ENCODE results near the gene ZNG1B. TPM values are rescaled to one million over a fixed set of nuclear protein-coding genes. Genes with fewer than 3 reads are reported as not detected.
"Not testable (repeated sequence)": the region's sequence is repeated elsewhere in the genome, so short reads cannot be mapped to it uniquely, and the experiment has no call there.

The ZNG1B gene
- total RNA-seq, 1 experiment from 2014 or later, result 24.6 TPM

DNA sequence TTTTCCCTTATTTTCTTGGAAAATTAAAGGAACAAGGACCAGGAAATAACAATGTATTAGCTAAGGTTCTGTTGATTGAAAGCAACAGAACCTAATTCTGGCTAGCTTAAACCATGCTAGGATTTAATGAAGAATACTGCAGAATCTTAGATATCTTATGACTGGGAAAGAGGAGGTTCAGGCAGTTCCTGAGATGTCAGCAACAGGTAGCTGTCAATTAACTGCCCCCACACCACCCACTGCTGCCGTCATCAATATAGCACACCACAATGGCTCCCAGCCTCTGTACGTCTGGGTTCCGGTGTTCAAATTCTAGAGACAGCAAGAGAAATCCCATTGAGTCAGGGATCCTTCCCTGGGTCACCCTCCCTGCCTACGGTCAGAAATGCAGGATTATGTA, 95.5 kb downstream of the ZNG1B start:
- in situ Hi-C loops (cut with HindIII; ENCODE audit: low pct_unique_long_range_greater_than_20kb, low sequenced_read_pairs), result not testable (repeated sequence)

DNA sequence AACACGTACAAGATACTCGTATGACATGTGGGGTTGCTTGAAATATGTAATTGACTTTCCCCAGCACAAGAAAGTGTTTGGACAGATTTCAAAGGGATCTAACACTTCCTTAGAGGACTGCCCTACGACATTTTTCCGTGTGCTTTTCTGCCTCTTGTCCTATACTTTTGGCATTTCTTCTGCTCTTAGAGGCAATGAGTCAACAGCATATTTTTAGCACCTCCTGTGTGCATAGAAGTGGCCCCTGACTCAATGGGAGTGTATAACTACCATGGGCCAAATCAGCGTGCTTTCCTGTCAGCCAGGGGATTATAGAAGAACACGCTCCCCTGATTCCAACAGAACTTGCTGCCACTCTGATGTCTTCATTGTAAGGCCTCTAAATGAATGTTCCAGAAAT, 99.1 kb downstream of the ZNG1B start:
- in situ Hi-C loops (cut with HindIII; ENCODE audit: low pct_unique_long_range_greater_than_20kb, low sequenced_read_pairs); DNase-seq (ENCODE audit: low read depth, low spot score): not testable (repeated sequence)

More for the DNA sequence above, 95.5 kb downstream of the ZNG1B start:
- not testable (repeated sequence) for DNase-seq (ENCODE audit: low read depth, low spot score)

DNA sequence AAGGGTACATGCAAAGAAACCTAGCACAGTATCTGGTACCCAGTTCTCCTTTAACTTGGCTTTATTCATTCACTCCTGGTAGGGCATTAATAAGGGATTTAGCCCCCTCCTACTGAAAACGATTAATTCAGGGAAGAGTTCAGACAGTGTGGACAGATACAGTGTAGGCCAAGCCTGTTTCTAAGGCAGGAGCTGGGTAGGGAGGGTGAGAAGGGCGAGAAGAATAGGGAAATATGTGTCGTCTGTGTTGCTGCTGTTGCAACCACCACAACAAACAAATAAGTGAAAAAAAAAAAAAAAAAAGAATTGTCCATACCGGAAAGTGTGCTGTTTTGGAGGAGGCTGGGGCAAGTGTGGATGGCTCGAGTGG, 103.3 kb downstream of the ZNG1B start:
- DNase-seq (ENCODE audit: low read depth, low spot score); in situ Hi-C loops (cut with HindIII; ENCODE audit: low pct_unique_long_range_greater_than_20kb, low sequenced_read_pairs): not testable (repeated sequence)

DNA sequence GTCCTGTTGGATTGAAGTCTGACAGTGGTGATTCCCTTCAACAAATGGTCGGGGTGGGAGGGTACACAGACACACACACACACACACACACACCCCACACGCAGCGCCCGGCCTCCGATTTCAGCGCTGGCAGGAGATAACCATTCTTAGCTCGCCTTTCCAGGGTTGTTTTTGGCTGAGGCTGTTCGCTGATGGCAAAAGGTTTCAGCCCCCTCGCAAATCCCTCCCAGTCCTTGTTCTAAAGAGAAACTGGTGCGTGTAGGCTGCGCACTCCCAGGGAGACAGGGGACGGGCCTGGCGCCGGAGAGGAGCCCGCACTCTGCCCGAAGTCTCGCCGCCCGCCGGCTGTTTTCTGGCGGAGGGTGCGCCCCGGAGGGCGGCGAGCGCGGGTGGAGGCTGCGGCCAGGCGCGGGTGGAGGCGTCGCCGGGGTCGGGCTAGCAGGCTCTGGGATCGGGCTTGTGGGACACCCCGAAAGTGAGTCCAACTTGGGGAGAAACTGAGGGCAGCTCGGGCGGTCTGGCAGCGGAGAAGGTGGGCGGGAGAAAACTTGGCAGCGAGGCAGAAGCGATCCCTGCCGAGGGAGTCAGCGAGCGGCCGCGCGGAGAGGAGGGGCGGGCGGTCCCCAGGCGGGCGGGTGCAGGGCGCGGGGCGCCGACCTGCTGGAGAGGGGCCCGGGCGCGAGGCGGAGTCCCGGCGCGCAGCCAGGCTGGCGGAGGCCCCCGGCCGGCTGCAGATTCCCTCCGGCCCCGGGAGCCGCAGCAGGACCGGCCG, 103.9 kb downstream of the ZNG1B start:
- not testable (repeated sequence) for DNase-seq (ENCODE audit: low read depth, low spot score)

DNA sequence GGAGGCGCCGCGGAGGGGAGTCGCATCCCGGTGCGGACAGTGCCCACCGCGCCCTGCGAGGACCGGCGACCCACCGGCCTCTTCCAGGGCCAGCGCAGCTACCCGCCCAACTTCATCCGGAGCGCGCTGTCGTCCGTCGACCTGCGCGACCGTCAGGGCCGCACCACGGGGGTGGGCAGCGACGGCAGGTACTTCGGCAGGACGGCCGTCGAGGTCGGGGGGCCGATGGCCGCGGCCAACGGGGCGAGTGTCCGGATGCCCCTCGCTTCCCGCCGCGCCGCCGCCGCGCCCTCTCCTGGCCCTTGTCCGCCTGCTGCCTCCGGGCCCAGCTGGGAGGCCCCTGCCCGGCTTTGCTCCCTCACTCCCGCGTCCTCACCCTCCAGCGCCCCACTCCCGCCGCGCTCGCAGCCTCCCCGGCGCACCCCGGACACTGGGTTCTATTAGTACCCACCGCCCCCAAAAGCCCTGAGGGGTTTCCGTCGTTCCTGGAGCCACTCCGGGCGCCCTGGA, 104.5 kb downstream of the ZNG1B start:
- DNase-seq (ENCODE audit: low read depth, low spot score); in situ Hi-C loops (cut with HindIII; ENCODE audit: low pct_unique_long_range_greater_than_20kb, low sequenced_read_pairs): not testable (repeated sequence)

More for the DNA sequence above, 103.9 kb downstream of the ZNG1B start:
- in situ Hi-C loops (cut with HindIII; ENCODE audit: low pct_unique_long_range_greater_than_20kb, low sequenced_read_pairs), result not testable (repeated sequence)

DNA sequence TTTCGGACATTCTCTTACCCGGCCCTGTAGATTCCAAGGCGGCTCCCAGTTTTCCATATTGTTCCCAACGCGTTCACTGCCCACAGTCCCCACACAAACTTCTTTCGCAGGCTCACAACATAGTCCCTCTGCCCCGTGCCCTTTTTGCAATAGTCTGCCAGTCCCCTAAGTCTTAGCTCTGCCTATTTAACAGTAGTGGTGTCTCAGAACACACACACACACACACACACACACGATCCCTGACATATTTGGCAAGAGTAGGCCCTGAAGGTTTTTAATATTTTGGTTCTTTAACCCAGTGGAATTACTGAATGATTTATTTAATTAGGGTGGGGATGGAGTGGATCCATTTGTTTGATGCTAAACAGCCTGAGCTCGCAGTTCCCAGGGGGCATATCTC, 105.0 kb downstream of the ZNG1B start:
- DNase-seq (ENCODE audit: low read depth, low spot score); in situ Hi-C loops (cut with HindIII; ENCODE audit: low pct_unique_long_range_greater_than_20kb, low sequenced_read_pairs): not testable (repeated sequence)

Other genes starting within 250 kb of the ZNG1B start
- 0.75 and 0.90 TPM in 2 replicates for gene PAX8, start 158.8 kb upstream of the ZNG1B start, total RNA-seq (2014; rRNA removed; shearing (Covaris generic))
- not detected in 2 replicates for gene FOXD4L1, start 61.0 kb downstream of the ZNG1B start, total RNA-seq (2014; rRNA removed; shearing (Covaris generic))
- 2.8 and 5.2 TPM in 2 replicates for gene RABL2A, start 189.6 kb downstream of the ZNG1B start, total RNA-seq (2014; rRNA removed; shearing (Covaris generic))

Data from SK-MEL-5 (cell line).